ENCODE results near the gene TULP1. TPM values are rescaled to one million over a fixed set of nuclear protein-coding genes. Genes with fewer than 3 reads are reported as not detected.

Gene TULP1
- total RNA-seq, 1 donor from 2014 or later = not detected

- Histone ChIP-seq H3K36me3 (ENCODE audit: control insufficient read depth, insufficient read depth, low read length) (no peaks in the 10 kb centered on the region), H3K27me3 (ENCODE audit: control insufficient read depth, insufficient read depth, low read length) (no peaks in the 10 kb centered on the region), H3K4me3 (ENCODE audit: low read depth, low read length) (no peak overlapping the region)
- TF ChIP-seq CTCF (IDR thresholded peaks at IDR 0.05; ENCODE audit: insufficient read depth, low read length, poor library complexity, severe bottlenecking) = no peak
- DNase-seq (ENCODE audit: low read depth) = no peak
Observed at GRCh38 chr6:35483490-35483889, 29.2 kb downstream of the TULP1 start.

DNA sequence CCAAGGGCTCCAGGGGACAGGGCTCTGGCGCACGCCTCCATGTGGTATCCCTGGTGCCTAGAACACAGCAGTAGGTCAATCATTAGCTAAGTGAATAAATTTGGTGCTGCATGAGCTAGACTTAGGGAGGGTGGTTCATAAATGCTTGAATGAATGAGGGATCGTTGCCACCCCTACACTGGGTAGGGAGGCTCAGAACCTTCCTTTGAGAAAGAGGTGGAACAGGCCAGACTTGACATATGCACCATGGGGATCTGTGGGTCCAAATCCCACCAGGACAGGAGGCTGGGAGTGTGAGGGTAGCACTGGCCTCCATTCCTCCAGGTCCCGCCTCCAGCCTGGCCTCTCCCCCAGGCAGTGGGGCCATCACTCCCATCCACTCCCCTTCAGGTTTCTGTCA is 29.6 kb downstream of the TULP1 start:
- Histone ChIP-seq H3K36me3 (ENCODE audit: control insufficient read depth, insufficient read depth, low read length) (no peaks in the 10 kb centered on the region), H3K27me3 (ENCODE audit: control insufficient read depth, insufficient read depth, low read length) (no peaks in the 10 kb centered on the region), H3K4me3 (ENCODE audit: low read depth, low read length) (no peak overlapping the region)
- TF ChIP-seq CTCF (IDR thresholded peaks at IDR 0.05; ENCODE audit: insufficient read depth, low read length, poor library complexity, severe bottlenecking) = no peak
- DNase-seq (ENCODE audit: low read depth) = no peak

- TF ChIP-seq CTCF (IDR thresholded peaks at IDR 0.05; ENCODE audit: insufficient read depth, low read length, poor library complexity, severe bottlenecking) = no peak
- Histone ChIP-seq H3K36me3 (ENCODE audit: control insufficient read depth, insufficient read depth, low read length) (no peaks in the 10 kb centered on the region), H3K4me3 (ENCODE audit: low read depth, low read length) (no peak overlapping the region), H3K27me3 (ENCODE audit: control insufficient read depth, insufficient read depth, low read length) (no peaks in the 10 kb centered on the region)
- DNase-seq (ENCODE audit: low read depth) = no peak
Observed at GRCh38 chr6:35481226-35481625, 31.5 kb downstream of the TULP1 start.

DNA sequence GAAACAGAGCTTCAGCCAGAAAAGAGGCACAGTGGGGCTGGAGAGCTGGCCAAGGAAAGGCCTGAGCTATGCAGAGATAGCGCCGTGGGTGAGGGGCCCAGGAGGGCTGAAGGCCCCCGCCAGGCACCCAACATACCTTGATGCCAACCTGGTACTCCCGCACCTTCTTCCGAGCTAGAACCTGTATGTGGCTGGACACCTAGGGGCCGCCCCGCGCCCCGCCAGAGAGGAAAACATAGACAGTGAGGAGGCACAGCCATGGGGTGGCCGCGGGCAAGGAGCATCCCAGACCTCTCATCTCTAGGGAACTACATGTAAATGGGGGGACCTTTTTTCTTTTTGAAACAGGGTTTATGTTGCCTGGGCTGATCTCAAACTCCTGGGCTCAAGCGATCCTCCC is 32.5 kb downstream of the TULP1 start:
- TF ChIP-seq CTCF (IDR thresholded peaks at IDR 0.05; ENCODE audit: insufficient read depth, low read length, poor library complexity, severe bottlenecking) = no peak
- no peak for DNase-seq (ENCODE audit: low read depth)
- no peaks in the 10 kb centered on the region for H3K36me3 ChIP-seq (ENCODE audit: control insufficient read depth, insufficient read depth, low read length)
- no peaks in the 10 kb centered on the region for H3K27me3 ChIP-seq (ENCODE audit: control insufficient read depth, insufficient read depth, low read length)
- no peak overlapping the region for H3K4me3 ChIP-seq (ENCODE audit: low read depth, low read length)

- no peak overlapping the region for H3K4me3 ChIP-seq (ENCODE audit: low read depth, low read length)
- TF ChIP-seq CTCF (IDR thresholded peaks at IDR 0.05; ENCODE audit: insufficient read depth, low read length, poor library complexity, severe bottlenecking) = no peak
- no peak for DNase-seq (ENCODE audit: low read depth)
- peaks cover 1% of the 10 kb centered on the region for H3K36me3 ChIP-seq (ENCODE audit: control insufficient read depth, insufficient read depth, low read length)
- no peaks in the 10 kb centered on the region for H3K27me3 ChIP-seq (ENCODE audit: control insufficient read depth, insufficient read depth, low read length)
Observed at GRCh38 chr6:35478259-35478658, 34.4 kb downstream of the TULP1 start.

GRCh38 chr6:35477551-35478179 is 35.0 kb downstream of the TULP1 start:
- DNase-seq (ENCODE audit: low read depth) = no peak
- no peaks in the 10 kb centered on the region for H3K27me3 ChIP-seq (ENCODE audit: control insufficient read depth, insufficient read depth, low read length)
- TF ChIP-seq CTCF (IDR thresholded peaks at IDR 0.05; ENCODE audit: insufficient read depth, low read length, poor library complexity, severe bottlenecking) = no peak
- H3K36me3 ChIP-seq (ENCODE audit: control insufficient read depth, insufficient read depth, low read length) = peaks cover 1% of the 10 kb centered on the region
- H3K4me3 ChIP-seq (ENCODE audit: low read depth, low read length) = no peak overlapping the region
